Activated naive CD4-positive, alpha-beta T cell treated with anti-CD3 and anti-CD28 coated beads for 36 hours (primary cell): Measurements from ENCODE around the gene HMGXB3. TPM values are rescaled to one million over a fixed set of nuclear protein-coding genes. Genes with fewer than 3 reads are reported as not detected.

Experiments
- CTCF ChIA-PET: fragments of 350-600 bp; sonication (Branson Sonifier 250); formaldehyde crosslinking; loops from one replicate; lab custom pipeline; 2021; ENCODE audit warnings: antibody characterized with exemption; lab: Charles Lee
- DNase-seq: peaks from one replicate; pipeline ENCODE4 v3.0.0-alpha.2; 2020
- H3K27ac Mint-ChIP-seq: one replicate; pipeline ENCODE4 v1.8.0; 2021; ENCODE audit warnings: mild to moderate bottlenecking, mixed read lengths
- H3K27me3 Mint-ChIP-seq: one replicate; pipeline ENCODE4 v1.8.0; 2021; ENCODE audit warnings: low read depth, mixed read lengths
- H3K36me3 Mint-ChIP-seq: one replicate; pipeline ENCODE4 v1.8.0; 2021; ENCODE audit warnings: low read depth, mixed read lengths
- H3K4me1 Mint-ChIP-seq: one replicate; pipeline ENCODE4 v1.8.0; 2021; ENCODE audit warnings: low read depth, mixed read lengths
- H3K4me3 Mint-ChIP-seq: one replicate; pipeline ENCODE4 v1.8.0; 2021; ENCODE audit warnings: mild to moderate bottlenecking, moderate library complexity, mixed read lengths
- H3K9me3 Mint-ChIP-seq: one replicate; pipeline ENCODE4 v1.8.0; 2021; ENCODE audit warnings: mixed read lengths
- intact Hi-C: fragments of 100-400 bp; cut with micrococcal nuclease; formaldehyde crosslinking; loops from one replicate; pipeline ENCODE4 v1.15.1; 2023
- total RNA-seq, 2 experiments: library from RNA; stranded (reverse); gene quantifications; one replicate each; pipeline ENCODE4 v1.2.3, GENCODE V29; 2021

Gene HMGXB3
- total RNA-seq, 2 experiments from 2014 or later: 24.3 to 26.8 TPM

GRCh38 chr5:149961186-149961685 lies 39.3 kb upstream of the HMGXB3 start:
- Mint-ChIP-seq H3K27ac (peak overlapping the region; percentile 55), H3K4me1 (peaks cover 30% of the 10 kb centered on the region), H3K9me3 (no peaks in the 10 kb centered on the region), H3K36me3 (peaks cover 2% of the 10 kb centered on the region), H3K4me3 (peak overlapping the region; percentile 98), H3K27me3 (no peaks in the 10 kb centered on the region)
- no peak for DNase-seq
- CTCF ChIA-PET: interaction anchor here (0.5 to 2.4 kb wide), 27 partner anchors 10 to 522 kb away, joined by 3 to 50 read pairs (median 4); partner anchors contain the start of gene TIGD6
- intact Hi-C loops: loop anchor here (2.0 to 10.0 kb wide), 5 partner anchors 312 to 616 kb away; partner anchors contain the start of genes CD74, GRPEL2 and TCOF1

- no peaks in the 10 kb centered on the region for H3K9me3 Mint-ChIP-seq
- intact Hi-C loops: loop anchor here (2.0 to 10.0 kb wide), 5 partner anchors 313 to 617 kb away; partner anchors contain the start of genes CD74, GRPEL2 and TCOF1
These were observed 38.6 kb upstream of the HMGXB3 start for GRCh38 chr5:149961957-149962409.

GRCh38 chr5:149962601-149963300 lies 37.8 kb upstream of the HMGXB3 start:
- no peak for DNase-seq
- intact Hi-C loops: loop anchor here (10.0 kb wide), 2 partner anchors 518 to 618 kb away; partner anchors contain the start of gene GRPEL2
- Mint-ChIP-seq H3K4me1 (peaks cover 30% of the 10 kb centered on the region), H3K36me3 (peaks cover 2% of the 10 kb centered on the region), H3K9me3 (no peaks in the 10 kb centered on the region), H3K27ac (no peak overlapping the region), H3K4me3 (no peak overlapping the region), H3K27me3 (no peaks in the 10 kb centered on the region)
- CTCF ChIA-PET: interaction anchor here (0.6 to 2.4 kb wide), 23 partner anchors 9 to 802 kb away, joined by 3 to 50 read pairs (median 5); partner anchors contain the start of gene TIGD6

More at GRCh38 chr5:149961957-149962409, 38.6 kb upstream of the HMGXB3 start:
- H3K27me3 Mint-ChIP-seq: no peaks in the 10 kb centered on the region
- H3K27ac Mint-ChIP-seq: no peak overlapping the region
- peak overlapping the region; percentile 98 for H3K4me3 Mint-ChIP-seq
- H3K36me3 Mint-ChIP-seq: peaks cover 2% of the 10 kb centered on the region
- CTCF ChIA-PET: interaction anchor here (0.6 to 2.4 kb wide), 35 partner anchors 10 to 325 kb away, joined by 3 to 50 read pairs (median 4); partner anchors contain the start of genes PDE6A and TIGD6
- peak; percentile 21 for DNase-seq
- H3K4me1 Mint-ChIP-seq: peaks cover 30% of the 10 kb centered on the region

- CTCF ChIA-PET: interaction anchor here (0.6 to 1.0 kb wide), 3 partner anchors 27 to 803 kb away, joined by 3 to 4 read pairs (median 3); no protein-coding TSS in a partner anchor
- Mint-ChIP-seq H3K27ac (no peak overlapping the region), H3K36me3 (peaks cover 2% of the 10 kb centered on the region), H3K9me3 (no peaks in the 10 kb centered on the region), H3K4me3 (no peak overlapping the region), H3K4me1 (peaks cover 30% of the 10 kb centered on the region), H3K27me3 (no peaks in the 10 kb centered on the region)
- DNase-seq: no peak
- intact Hi-C loops: loop anchor here (10.0 kb wide), 2 partner anchors 519 to 619 kb away; partner anchors contain the start of gene GRPEL2
These were observed 36.8 kb upstream of the HMGXB3 start for GRCh38 chr5:149963729-149964128.

GRCh38 chr5:149966946-149967345 lies 33.6 kb upstream of the HMGXB3 start:
- Mint-ChIP-seq H3K36me3 (peaks cover 2% of the 10 kb centered on the region), H3K27me3 (no peaks in the 10 kb centered on the region), H3K4me3 (no peak overlapping the region), H3K4me1 (peaks cover 9% of the 10 kb centered on the region), H3K9me3 (no peaks in the 10 kb centered on the region), H3K27ac (no peak overlapping the region)
- DNase-seq: no peak
- intact Hi-C loops: loop anchor here (10.0 kb wide), 2 partner anchors 522 to 622 kb away; partner anchors contain the start of gene GRPEL2
- CTCF ChIA-PET: interaction anchor here (0.6 to 1.7 kb wide), 6 partner anchors 16 to 330 kb away, joined by 3 to 8 read pairs (median 3); no protein-coding TSS in a partner anchor

GRCh38 chr5:149969181-149969930 lies 31.2 kb upstream of the HMGXB3 start:
- Mint-ChIP-seq H3K9me3 (no peaks in the 10 kb centered on the region), H3K36me3 (peaks cover 2% of the 10 kb centered on the region), H3K4me1 (no peaks in the 10 kb centered on the region), H3K27ac (no peak overlapping the region), H3K27me3 (no peaks in the 10 kb centered on the region), H3K4me3 (no peak overlapping the region)
- intact Hi-C loops: loop anchor here (10.0 kb wide), 2 partner anchors 525 to 625 kb away; partner anchors contain the start of gene GRPEL2
- no peak for DNase-seq
- CTCF ChIA-PET: interaction anchor here (1.4 kb wide), 1 partner anchor 150 kb away, joined by 4 read pairs; no protein-coding TSS in a partner anchor

- Mint-ChIP-seq H3K4me1 (peaks cover 4% of the 10 kb centered on the region), H3K4me3 (no peak overlapping the region), H3K27me3 (no peaks in the 10 kb centered on the region), H3K9me3 (no peaks in the 10 kb centered on the region), H3K36me3 (peaks cover 7% of the 10 kb centered on the region), H3K27ac (no peak overlapping the region)
- intact Hi-C loops: no loop called here
- no peak for DNase-seq
- CTCF ChIA-PET: interaction anchor here (0.6 to 1.7 kb wide), 6 partner anchors 14 to 140 kb away, joined by 3 to 5 read pairs (median 4); no protein-coding TSS in a partner anchor
These were observed 25.1 kb upstream of the HMGXB3 start for GRCh38 chr5:149975409-149975808.

GRCh38 chr5:149979896-149980295 lies 20.6 kb upstream of the HMGXB3 start:
- Mint-ChIP-seq H3K36me3 (peaks cover 8% of the 10 kb centered on the region), H3K4me3 (no peak overlapping the region), H3K27me3 (no peaks in the 10 kb centered on the region), H3K4me1 (peaks cover 4% of the 10 kb centered on the region), H3K9me3 (no peaks in the 10 kb centered on the region), H3K27ac (no peak overlapping the region)
- DNase-seq: no peak
- CTCF ChIA-PET: interaction anchor here (3.7 kb wide), 1 partner anchor 10 kb away, joined by 13 read pairs; no protein-coding TSS in a partner anchor
- intact Hi-C loops: no loop called here

- Mint-ChIP-seq H3K9me3 (no peaks in the 10 kb centered on the region), H3K4me3 (no peak overlapping the region), H3K36me3 (peaks cover 6% of the 10 kb centered on the region), H3K4me1 (no peaks in the 10 kb centered on the region), H3K27ac (no peak overlapping the region), H3K27me3 (no peaks in the 10 kb centered on the region)
- CTCF ChIA-PET: interaction anchor here (1.3 to 3.7 kb wide), 2 partner anchors 9 to 148 kb away, joined by 3 to 13 read pairs; no protein-coding TSS in a partner anchor
- intact Hi-C loops: no loop called here
- DNase-seq: no peak
These were observed 19.3 kb upstream of the HMGXB3 start for GRCh38 chr5:149981206-149981605.

GRCh38 chr5:149982505-149982904 lies 18.0 kb upstream of the HMGXB3 start:
- CTCF ChIA-PET: interaction anchor here (1.2 to 3.7 kb wide), 4 partner anchors 8 to 130 kb away, joined by 3 to 13 read pairs (median 4); no protein-coding TSS in a partner anchor
- Mint-ChIP-seq H3K4me1 (no peaks in the 10 kb centered on the region), H3K36me3 (peaks cover 6% of the 10 kb centered on the region), H3K9me3 (no peaks in the 10 kb centered on the region), H3K27me3 (no peaks in the 10 kb centered on the region), H3K27ac (no peak overlapping the region), H3K4me3 (no peak overlapping the region)
- intact Hi-C loops: no loop called here
- no peak for DNase-seq

GRCh38 chr5:149988126-149988525 lies 12.4 kb upstream of the HMGXB3 start:
- Mint-ChIP-seq H3K36me3 (no peaks in the 10 kb centered on the region), H3K27me3 (no peaks in the 10 kb centered on the region), H3K4me1 (no peaks in the 10 kb centered on the region), H3K27ac (no peak overlapping the region), H3K4me3 (no peak overlapping the region), H3K9me3 (no peaks in the 10 kb centered on the region)
- intact Hi-C loops: no loop called here
- no peak for DNase-seq
- CTCF ChIA-PET: no interaction called here
